GM18907 (cell line): ENCODE results near the gene WNT8A.

Experiments
- ATAC-seq: cut with Tn5 transposase; IDR thresholded peaks from one replicate; pipeline ENCODE4 v1.9.1; 2021; ENCODE audit warnings: mild to moderate bottlenecking, moderate library complexity; ENCODE audit not compliant: unreplicated experiment

Gene WNT8A

DNA sequence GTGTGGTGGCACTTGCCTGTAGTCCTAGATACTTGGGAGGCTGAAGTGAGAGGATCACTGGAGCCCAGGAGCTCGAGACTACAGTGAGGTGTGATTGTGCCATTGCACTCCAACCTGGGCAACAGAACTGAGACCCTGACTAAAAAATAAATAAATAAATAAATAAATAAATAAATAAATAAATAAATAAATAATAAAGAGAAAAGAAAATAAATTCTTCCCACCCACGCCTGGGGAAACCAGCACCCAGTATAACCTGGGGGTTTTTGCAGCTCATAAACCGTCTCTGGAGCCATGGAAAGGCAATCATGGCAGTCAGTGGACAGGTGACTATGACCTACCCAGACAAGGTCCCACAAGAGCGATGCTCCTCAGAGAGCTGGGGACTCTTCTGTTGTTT, 7.9 kb downstream of the WNT8A start:
- no peak for ATAC-seq

DNA sequence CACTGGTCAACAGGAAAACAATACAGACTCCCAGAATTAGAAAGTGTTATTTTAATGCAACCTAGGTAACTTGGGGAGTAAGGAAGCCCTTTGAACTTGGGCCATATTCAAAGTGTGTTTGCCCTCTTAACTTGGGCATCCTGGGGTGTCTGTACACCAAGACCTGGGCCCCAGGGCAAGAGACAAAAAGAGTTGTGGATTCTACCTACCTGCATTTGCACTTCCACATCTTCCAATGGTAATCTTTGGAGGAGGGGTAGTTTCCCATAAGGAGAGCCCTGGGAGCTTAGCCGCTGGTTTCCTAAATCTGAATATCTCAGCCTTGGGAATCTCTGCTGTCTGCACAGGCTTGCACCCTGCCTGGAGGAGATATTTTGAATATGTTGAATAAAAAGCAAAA, 8.5 kb downstream of the WNT8A start:
- ATAC-seq: no peak

DNA sequence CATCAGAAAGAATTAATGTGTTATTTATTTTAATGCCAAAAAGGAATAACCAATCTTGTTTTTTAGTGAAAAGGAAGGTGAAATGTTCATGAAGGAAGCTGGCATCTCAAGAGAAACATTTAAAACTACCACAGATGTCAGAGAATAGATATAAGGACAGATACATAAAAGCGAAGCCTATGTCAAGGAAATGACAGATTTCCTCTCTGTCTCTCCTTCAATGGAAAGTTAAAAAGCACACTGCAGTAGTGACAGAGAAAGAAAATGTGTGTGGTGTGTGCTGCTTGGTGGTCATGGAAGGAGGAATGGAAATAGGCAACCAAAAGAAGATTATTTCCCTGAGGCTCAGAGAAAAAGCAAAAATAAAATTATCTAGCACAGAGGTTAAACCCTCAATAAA, 9.2 kb downstream of the WNT8A start:
- ATAC-seq: no peak

DNA sequence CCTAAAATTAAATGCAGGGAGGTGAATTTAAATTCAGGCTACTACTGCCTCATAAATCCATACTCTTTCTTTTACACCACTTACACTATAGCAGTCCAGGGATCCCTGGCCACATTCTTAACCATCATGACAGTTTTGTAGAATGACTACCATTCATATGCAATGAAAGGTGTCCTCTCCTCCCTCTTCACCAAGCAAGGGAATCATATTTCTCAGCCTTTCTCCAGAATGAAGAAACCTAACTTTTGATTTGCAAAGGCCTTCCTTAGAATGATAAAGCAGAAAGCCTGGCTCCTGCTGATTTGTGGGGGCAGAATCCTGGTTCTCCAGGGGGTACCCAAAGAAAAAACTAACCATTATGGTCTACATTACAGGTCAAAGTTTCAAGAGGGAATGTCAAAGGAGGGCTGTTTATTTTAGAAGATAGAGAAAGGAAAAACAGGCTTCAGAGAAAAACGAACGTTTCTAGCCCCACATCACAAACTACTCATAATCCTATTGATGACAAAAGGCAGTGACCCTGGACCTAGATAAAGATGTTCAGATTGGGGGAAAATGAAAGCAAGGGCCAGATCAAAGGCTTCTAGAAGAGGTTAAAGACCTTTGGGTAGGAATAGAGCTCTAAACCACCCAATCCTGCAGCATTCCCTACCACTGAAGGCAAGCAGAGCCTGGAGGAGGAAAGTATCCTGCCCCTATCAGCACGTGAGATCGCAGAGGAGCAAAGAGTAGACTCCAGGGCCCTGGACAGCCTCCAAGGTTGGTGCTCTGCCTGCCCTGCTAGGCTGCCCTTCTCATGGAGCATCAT, 11.5 kb downstream of the WNT8A start:
- ATAC-seq: no peak

DNA sequence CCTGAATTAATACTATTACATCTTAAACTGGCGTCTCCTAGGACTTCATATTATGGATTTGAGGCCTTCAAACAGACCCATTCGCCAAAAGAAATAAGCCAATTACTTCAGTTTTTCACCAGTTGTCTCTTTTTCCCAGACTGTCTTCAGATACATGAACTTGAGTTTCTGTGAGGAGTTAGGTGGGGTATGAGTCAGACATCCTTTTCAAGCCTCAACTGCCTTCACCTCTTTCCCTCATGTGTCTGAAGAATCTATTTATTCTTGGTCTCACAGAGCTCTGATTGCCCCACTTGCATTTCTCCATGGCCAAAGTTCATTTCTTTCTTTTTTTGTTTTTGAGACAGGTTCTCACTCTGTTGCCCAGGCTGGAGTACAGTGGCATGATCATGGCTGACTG, 12.5 kb downstream of the WNT8A start:
- no peak for ATAC-seq

DNA sequence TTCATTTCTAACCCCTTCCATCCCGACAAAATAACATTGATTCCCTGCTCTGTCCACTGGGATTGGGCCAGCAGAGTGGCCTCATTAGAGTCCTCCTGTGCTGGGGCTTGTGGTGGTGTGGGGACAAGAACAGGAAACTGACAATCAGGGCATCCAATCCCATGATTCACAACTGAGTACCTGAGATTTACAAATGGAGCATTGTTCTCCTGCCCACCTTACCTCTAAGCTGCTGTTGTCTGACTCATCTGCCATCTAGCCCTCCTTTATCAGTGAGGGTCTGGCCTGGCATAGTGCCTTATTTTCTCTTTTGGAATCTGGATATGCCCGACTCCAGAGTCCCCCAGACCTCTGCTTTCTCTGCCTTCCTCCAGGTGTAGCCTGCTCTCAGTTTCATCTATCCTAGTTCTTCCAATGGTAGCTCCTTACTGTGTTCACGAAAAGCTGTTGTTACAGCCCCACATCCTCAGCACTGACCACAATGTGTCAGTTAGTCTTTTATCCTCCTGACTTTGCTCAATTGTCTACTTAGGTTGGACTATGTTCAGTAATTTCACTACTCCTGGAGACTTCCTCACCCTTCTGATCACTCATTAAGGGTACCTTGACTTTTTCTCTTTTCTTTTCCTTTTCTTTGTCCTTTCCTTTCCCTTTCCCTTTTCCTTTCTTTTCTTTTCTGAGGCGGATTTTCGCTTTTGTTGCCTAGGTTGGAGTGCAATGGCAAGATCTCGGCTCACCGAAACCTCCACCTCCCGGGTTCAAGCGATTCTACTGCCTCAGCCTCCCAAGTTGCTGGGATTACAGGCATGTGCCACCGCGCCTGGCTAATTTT, 13.4 kb downstream of the WNT8A start:
- no peak for ATAC-seq

DNA sequence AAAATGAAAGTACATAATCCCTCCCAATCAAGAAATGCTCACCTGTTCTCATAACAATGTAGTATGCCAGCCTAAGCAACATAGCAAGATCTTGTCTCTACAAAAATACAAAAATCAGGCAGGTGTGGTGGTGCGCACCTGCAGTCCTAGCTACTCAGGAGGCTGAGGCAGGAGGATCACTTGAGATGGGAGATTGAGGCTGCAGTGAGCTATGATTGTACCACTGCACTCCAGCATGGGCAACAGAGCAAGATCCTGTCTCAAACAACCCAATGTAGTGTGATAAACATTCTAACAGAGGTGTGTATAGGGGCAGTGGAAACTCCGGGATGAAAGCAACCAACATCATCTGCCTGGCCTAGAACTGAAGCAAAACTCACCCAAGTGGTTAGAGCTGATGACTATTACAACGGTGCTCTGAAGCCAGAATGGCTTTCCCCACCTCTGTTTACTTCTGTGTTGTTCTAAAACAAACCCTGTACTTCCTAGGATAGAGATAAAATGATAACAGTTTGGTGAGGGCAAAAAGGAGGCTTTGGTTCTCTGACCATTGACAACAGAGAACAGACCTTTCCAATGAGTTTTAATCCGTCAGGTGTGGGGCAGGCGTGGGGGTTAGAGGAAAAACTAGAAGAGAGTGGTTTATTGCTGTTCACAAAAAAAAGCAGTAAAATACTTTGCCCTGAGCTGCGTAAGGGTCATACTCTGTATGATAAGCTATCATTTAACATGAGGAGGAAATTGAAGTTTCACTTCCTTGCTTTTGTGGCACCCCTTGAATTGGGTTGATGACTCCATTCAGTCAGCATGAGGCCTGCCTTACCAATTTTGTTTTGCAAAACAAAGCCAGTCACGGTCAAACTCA, 18.9 kb downstream of the WNT8A start:
- ATAC-seq: peak; percentile 55

DNA sequence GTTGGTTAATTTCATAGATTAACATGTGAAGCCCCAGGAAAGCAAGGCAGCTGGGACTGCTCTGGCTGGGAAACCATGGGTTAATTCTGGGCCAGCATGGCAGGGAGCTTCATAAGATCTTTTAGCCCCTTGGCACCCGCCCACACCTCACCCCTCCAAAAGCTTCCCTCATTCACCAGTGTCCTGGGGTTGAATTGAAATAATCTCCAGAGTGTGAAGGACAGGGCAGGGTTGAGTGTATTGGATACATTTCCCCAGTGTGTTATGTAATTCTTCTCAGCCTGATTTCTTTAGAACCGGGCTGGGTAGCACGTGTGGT, 19.4 kb downstream of the WNT8A start:
- no peak for ATAC-seq

DNA sequence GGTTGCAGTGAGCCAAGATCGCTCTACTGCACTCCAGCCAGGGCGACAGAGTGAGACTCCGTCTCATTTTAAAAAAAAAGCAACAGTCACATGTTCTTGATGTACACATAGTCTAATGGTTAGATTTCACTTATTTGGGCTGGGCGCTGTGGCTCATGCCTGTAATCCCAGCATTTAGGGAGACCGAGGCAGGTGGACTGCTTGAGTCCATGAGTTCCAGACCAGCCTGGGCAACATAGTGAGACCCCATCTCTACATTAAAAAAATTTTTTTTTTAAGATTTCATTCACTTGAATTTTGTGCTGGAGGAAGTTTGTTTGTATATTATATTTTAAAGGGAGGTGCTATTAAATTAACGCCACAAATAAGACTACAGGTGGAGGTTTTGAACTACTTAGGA, 21.9 kb downstream of the WNT8A start:
- ATAC-seq: no peak

DNA sequence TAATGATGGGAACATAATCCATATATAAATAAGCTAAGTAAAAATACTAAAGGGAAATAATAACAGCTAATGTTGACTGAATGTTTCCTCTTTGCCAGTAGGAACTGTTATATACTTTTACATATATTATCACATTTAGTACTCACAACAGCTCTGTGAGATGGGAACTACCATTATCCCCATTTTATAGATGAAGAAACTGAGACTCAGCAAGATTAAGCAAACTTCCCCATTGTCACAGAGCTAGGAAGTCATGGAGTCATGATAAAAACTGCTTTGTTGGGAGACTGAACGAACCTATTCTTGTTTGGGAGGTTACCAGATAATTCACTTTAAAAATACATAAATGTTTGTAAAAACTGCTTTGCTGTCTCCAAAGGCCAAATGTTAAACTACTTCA, 23.4 kb downstream of the WNT8A start:
- no peak for ATAC-seq

DNA sequence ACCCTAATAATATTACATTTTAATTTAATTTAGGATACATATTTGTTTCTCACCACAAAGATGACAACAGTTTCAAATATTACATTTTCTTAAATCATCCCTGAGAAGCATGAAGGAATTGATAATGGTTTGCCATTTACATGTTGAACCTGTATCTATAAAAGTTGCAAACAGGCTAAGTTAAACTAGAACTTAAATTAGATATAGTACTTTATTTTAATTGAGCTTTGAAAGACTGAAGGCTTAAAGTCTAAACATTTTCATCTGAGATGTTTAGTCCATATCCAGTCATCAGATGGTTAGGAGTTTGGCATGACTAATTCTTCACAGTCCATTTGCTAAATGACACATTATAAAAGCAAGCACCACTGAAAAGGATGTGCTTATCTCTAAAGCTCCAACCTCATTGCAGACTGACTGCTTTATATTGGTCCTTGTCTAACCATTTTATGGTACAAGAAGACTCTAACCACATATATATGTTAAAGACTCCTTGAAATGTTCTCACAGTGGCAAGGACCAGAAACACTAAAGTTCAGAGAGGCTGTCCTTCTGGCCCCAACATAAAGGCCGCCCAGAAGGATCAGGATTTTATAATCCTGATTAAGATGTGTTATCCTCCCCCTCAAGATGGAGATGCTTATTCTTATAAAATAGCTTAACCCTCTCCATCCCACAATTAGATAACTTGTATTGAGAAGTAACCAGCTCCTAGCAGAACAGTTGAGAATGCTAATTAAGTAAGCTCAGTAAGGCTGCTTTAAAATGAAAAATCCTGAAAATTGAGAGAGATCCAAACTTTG, 25.8 kb downstream of the WNT8A start:
- no peak for ATAC-seq

DNA sequence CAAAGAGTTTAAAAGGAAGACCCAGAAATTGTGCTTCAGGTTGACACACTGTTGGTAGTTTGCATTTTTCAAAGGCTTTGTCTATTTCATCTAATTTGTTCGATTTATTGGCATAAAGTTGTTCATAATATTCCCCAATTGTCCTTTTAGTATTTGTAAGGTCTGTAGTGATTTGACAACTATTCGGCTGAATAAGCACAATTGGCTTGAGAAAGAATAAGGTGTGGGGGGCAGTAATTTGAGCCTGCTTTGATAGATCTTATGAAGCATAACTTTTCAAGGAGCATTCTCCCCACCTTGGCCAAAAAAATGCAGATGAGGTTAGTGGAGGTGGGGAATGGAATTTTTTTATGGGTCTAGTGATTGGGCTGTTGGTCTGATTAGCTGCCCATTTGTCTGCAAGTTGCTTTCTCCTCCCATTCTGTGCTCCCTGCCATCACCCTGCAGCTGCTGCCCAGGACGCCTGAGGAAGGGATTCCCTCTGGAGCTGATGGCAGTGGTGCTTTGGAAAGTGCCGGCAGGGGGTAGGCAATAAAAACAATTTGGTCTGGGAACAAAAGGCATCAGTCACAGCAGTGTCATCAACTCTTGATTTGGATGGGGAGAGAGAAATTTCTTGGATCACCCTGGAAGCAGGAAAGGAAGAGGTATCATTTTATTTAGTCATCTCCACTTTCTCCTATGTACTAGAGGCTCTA, 26.6 kb downstream of the WNT8A start:
- no peak for ATAC-seq

DNA sequence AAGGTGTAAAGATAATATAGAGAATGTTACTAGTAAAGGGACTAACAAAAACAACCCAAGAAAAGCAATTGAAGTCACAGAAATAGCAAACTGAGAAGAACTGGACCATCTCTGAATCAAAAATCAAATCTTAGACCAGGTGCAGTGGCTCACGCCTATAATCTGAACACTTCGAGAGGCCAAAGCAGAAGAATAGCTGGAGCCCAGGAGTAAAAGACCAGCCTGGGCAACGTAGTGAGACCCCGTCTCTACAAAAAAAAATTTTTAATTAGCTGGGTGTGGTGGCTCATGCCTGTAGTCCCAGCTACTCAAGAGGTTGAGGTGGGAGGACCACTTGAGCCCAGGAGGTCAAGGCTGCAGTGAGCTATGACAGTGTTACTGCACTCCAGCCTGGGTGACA, 27.3 kb downstream of the WNT8A start:
- ATAC-seq: no peak

DNA sequence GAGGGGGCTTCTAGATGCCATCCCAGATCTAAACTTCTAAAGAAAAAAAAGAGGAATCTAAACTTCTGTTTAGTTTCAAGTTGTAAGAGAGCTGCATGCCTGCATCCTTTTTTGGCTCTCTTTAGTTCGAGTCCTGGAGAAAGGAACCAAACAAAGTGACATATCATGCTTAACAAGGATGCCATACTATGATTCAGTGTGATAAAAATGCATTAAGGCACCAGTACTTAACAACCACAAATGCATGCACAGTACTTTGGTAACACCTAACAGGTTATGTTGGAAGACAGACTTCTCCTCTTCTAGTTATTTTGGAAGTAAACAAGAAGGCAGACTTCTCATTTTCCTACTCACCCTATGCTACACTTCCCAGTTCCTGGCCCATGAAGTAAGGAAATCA, 28.1 kb downstream of the WNT8A start:
- no peak for ATAC-seq

DNA sequence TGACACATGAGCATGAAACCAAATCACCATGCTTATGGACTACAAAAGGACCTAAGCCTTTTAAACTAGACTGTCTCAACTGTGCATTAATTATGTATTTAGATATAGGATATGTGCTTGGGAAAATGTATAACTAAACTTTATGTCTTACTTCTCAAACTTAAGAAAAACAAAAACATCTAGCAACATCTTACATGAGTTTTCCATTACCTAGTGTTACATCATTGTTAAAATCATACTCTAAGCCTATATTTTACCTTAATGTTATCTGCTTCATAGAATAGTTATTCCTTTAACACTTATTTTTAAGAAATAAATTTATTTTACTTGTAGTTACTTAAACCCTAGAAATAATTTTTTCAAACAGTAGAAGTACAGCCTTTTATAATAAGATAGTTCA, 31.4 kb downstream of the WNT8A start:
- ATAC-seq: no peak

DNA sequence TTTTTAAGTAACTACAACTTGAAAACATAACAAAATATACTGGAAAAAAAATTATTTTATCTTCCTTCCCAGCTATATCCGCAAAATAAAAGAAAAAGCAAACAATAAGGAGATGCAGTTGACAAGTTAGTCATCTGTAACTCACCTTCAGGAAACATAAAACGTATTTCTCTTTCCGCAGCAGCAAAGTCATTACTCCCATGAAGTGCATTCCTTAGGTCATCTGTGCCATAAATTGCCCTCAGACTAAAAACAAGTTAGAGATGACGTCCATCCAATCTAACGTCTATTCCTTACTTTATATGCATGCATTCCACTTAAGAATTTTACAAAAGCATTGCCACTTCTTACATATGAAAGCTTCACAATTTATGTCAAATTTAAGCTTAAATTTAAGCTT, 44.5 kb downstream of the WNT8A start:
- no peak for ATAC-seq

DNA sequence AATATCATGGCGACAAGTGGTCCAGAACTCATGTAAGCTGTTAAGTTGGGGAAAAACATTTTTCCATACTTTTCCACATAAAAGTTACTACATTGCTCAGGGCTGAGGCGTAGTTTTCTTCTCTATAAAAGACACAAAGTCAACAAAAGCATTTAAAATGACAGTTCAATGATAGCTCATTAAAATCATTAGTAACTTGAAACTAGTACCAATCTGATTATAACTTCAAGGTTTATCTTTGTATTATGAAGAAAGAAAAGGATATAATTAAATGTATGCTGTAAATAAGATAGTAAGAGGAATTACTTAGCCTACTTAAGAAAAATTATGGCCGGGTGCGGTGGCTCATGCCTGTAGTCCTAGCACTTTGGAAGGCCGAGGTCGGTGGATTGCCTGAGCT, 45.5 kb downstream of the WNT8A start:
- ATAC-seq: no peak

DNA sequence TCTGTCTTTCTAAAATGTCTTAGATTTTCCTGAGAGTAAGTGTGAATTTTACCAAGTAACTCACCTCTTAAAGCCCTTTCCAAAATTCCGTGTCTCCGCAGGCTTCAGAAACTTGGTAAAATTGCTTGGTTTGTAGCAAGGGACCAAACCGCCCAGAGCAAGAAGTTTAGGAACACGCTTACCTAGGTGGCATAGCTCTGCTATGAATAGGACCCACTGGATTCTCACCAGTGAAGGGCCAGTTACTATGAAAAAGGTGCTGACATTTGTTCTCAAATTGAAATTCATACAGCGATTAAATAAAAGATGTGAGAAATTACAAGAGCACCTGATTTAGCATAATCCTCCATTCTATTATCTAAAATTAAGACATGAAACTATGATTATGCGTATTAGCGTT, 48.7 kb downstream of the WNT8A start:
- ATAC-seq: no peak

DNA sequence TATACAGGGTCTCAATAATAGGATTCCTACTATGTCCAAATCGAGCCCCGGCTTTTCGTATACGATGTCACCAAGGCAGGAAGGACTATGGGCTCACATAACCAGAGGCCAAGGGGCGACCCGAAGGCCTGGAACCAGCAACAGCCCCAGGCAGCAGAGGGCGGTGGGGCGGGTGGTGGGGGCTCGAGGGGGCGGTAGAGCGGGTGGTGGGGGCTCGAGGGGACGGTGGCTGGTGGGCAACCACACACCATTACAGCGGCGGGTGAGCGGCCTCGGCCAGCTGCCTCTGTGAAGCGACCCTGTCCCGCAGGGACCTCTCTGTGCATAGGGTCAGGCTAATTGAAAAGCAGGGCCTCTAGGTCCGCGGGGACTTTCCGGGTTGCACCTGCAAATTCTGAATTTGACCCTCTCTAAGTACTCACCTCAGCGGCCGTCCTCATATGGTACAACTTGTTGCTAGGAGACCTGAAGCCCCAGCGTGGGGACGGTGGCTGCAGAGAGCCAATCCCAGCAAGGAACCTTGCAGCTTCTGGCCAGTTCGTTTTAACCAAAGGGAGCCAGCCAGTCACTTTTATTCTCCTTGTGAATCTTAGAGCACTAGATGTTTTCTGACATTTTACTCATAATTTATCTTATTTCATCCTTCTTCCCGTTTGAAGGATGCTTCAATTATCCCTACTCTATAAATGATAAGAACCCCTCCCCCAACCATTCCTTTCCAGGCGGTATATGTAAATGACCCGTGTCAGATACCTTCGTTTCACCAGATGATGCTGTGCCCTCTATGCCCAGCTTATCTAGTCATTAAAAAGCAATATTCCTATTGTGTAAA, 55.3 kb downstream of the WNT8A start, which contains the start of gene NME5:
NME5 (minus strand) TSS at position 480 of the 832 bp plus-strand sequence. CDS start 648 bp downstream, outside the sequence.
- ATAC-seq: no peak
